Hepatocyte (in vitro differentiated cells): ENCODE data around the gene EGR4. TPM values are rescaled to one million over a fixed set of nuclear protein-coding genes. Genes with fewer than 3 reads are reported as not detected.
A peak's percentile ranks its signal among the peaks of the same experiment; 100 is the strongest.

Source experiments
- DNase-seq: peaks from one replicate; pipeline ENCODE4 v3.0.0-alpha.2; 2016; ENCODE audit warnings: low spot score
- H2AFZ ChIP-seq: fragments of 200-600 bp; sonication (generic); 2 replicates; pipeline ENCODE4 v1.6.0; 2016; ENCODE audit warnings: antibody characterized with exemption, mild to moderate bottlenecking
- H3K27ac ChIP-seq: fragments of 200-600 bp; sonication (generic); 2 replicates; pipeline ENCODE4 v1.5.1; 2016; ENCODE audit warnings: mild to moderate bottlenecking
- H3K27me3 ChIP-seq: fragments of 200-600 bp; sonication (generic); 2 replicates; pipeline ENCODE4 v1.6.1; 2016
- H3K36me3 ChIP-seq: fragments of 200-600 bp; sonication (generic); replicated peaks from 2 replicates; pipeline ENCODE4 v1.5.1; 2016; ENCODE audit warnings: low read depth; ENCODE audit not compliant: insufficient read depth
- H3K4me1 ChIP-seq: fragments of 200-600 bp; sonication (generic); 2 replicates; pipeline ENCODE4 v1.5.1; 2016; ENCODE audit warnings: mild to moderate bottlenecking, moderate library complexity; ENCODE audit not compliant: insufficient read depth
- H3K4me2 ChIP-seq: fragments of 200-600 bp; sonication (generic); 2 replicates; pipeline ENCODE4 v1.6.0; 2016
- H3K4me3 ChIP-seq: fragments of 200-600 bp; sonication (generic); 2 replicates; pipeline ENCODE4 v1.5.1; 2016; ENCODE audit warnings: mild to moderate bottlenecking
- H3K79me2 ChIP-seq: fragments of 200-600 bp; sonication (generic); 2 replicates; pipeline ENCODE4 v1.6.0; 2017; ENCODE audit warnings: mild to moderate bottlenecking
- H3K9me2 ChIP-seq: fragments of 200-600 bp; sonication (generic); replicated peaks from 2 replicates; pipeline ENCODE4 v1.6.0; 2017; ENCODE audit warnings: mild to moderate bottlenecking; ENCODE audit not compliant: insufficient read depth
- H3K9me3 ChIP-seq: fragments of 200-600 bp; sonication (generic); 2 replicates; pipeline ENCODE4 v1.5.1; 2016; ENCODE audit warnings: low read depth, mild to moderate bottlenecking
- H4K20me1 ChIP-seq: fragments of 200-600 bp; sonication (generic); 2 replicates; pipeline ENCODE4 v1.6.0; 2016; ENCODE audit warnings: mild to moderate bottlenecking; ENCODE audit not compliant: insufficient read depth, poor library complexity, severe bottlenecking
- EZH2 ChIP-seq: fragments of 200-600 bp; sonication (generic); IDR thresholded peaks from 2 replicates; pipeline ENCODE4 v1.6.1; 2016; ENCODE audit warnings: antibody characterized with exemption, mild to moderate bottlenecking, borderline replicate concordance
- EZH2phosphoT487 ChIP-seq: fragments of 200-600 bp; sonication (generic); IDR thresholded peaks from one replicate; pipeline ENCODE4 v1.6.1; 2018; ENCODE audit warnings: antibody characterized with exemption, mild to moderate bottlenecking, low read depth, moderate library complexity; ENCODE audit not compliant: unreplicated experiment, severe bottlenecking
- WGBS: methylation state at CpG from one replicate; pipeline ENCODE4 v1.1.6; 2016; ENCODE audit warnings: low lambda C conversion rate; ENCODE audit errors: missing lambda C conversion rate; 5-methylcytosine and 5-hydroxymethylcytosine counted together
- polyA plus RNA-seq: library from polyadenylated mRNA; unstranded; fragments of >200 nt; fragmentation: Nextera tagmentation; extraction: Ambion mirVana; gene quantifications from 2 replicates; pipeline ENCODE4 v1.2.1, GENCODE V29; 2016
- total RNA-seq: library from RNA; depleted of rRNA; stranded (reverse); fragments of >200 nt; gene quantifications from 2 replicates; pipeline ENCODE4 v1.2.3, GENCODE V29; 2014
- TF ChIP-seq, protein P1 (sequence below): fragments of 200-600 bp; sonication (generic); IDR thresholded peaks from 2 replicates; pipeline ENCODE4 v1.5.1; 2016; ENCODE audit warnings: antibody characterized with exemption, mild to moderate bottlenecking; ENCODE audit not compliant: poor library complexity

Gene EGR4
- total RNA-seq (0.23 TPM in 1 of 2 replicates, not detected in the other), polyA plus RNA-seq (0.78 and 1.9 TPM in 2 replicates)

DNA sequence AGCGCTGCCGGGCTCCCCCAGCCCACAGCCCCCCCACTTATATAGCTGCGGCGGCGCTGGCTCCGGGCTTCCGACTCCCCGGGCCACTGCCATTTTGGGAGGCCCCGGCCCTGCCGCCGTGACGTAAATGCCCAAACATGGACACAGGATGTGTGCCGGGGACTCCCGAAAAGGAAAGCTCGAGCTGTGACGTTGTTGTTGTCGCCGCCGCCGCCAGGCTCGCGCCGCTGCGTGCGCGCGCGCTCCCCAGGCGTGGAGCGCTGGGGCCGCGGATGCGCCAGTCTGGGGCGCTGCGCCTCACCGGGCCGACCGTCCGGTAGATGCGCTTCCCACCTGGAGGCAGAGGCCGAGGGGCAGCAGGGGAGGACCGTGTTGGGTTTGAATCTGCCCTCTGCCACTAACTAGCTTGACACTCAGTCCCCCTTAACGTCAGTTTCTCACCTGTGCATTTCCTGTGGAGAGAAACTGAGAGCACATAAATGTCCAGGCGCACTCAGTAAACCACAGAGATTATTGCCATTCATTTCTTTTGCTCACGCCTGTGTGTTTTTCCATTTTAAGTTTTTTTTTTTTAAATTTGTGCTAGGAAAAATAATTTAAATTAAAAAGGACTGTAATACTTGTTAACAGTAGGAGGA is at the start of gene EGR4:
EGR4 (minus strand) TSS at position 15 of the 638 bp plus-strand sequence. CDS start 231 bp downstream, outside the sequence.
- Histone ChIP-seq H3K4me3 (peak within 1 kb of the TSS; percentile 3), H4K20me1 (no peaks in the 10 kb centered on the region), H2AFZ (peak within 1 kb of the TSS; percentile 1), H3K9me2 (no peaks in the 10 kb centered on the region), H3K4me2 (peak within 1 kb of the TSS; percentile 92), H3K4me1 (no peaks in the 10 kb centered on the region), H3K27me3 (peaks cover 100% of the 10 kb centered on the region), H3K36me3 (no peaks in the 10 kb centered on the region), H3K79me2 (no peaks in the 10 kb centered on the region), H3K9me3 (no peaks in the 10 kb centered on the region), H3K27ac (no peak within 1 kb of the TSS)
- 2% methylated on average over 43 of the region's 45 CpGs for WGBS
- TF ChIP-seq EZH2 (peak; percentile 78), EZH2phosphoT487 (no peak)
- TF ChIP-seq, protein P1, sequence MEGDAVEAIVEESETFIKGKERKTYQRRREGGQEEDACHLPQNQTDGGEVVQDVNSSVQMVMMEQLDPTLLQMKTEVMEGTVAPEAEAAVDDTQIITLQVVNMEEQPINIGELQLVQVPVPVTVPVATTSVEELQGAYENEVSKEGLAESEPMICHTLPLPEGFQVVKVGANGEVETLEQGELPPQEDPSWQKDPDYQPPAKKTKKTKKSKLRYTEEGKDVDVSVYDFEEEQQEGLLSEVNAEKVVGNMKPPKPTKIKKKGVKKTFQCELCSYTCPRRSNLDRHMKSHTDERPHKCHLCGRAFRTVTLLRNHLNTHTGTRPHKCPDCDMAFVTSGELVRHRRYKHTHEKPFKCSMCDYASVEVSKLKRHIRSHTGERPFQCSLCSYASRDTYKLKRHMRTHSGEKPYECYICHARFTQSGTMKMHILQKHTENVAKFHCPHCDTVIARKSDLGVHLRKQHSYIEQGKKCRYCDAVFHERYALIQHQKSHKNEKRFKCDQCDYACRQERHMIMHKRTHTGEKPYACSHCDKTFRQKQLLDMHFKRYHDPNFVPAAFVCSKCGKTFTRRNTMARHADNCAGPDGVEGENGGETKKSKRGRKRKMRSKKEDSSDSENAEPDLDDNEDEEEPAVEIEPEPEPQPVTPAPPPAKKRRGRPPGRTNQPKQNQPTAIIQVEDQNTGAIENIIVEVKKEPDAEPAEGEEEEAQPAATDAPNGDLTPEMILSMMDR: no peak
- DNase-seq: peak; percentile 65

DNA sequence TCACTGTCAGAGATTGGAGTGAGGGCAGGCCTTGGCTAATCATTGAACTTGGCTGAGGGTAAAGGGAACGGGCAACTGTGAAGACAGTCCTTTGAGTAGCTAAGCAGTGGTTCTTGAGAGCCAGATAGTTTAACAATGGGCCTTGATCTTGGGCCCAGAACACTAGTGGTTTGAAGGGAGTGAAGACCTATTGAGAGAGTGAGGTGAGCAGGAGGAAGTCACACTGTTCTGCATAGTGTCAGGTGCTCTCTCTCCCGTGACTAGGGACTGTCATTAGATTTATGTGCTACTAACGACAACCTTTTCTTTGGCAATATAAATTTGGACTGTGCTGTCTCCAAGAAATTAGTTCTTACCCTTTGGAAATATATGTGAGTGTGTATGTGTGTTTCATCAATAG is 47.7 kb upstream of the EGR4 start:
- Histone ChIP-seq H3K79me2 (no peaks in the 10 kb centered on the region), H3K9me2 (no peaks in the 10 kb centered on the region), H3K4me1 (no peaks in the 10 kb centered on the region), H3K36me3 (no peaks in the 10 kb centered on the region), H3K27me3 (peaks cover 10% of the 10 kb centered on the region), H2AFZ (no peak overlapping the region), H3K4me2 (no peak overlapping the region), H3K4me3 (no peak overlapping the region), H3K9me3 (no peaks in the 10 kb centered on the region), H3K27ac (no peak overlapping the region), H4K20me1 (no peaks in the 10 kb centered on the region)
- DNase-seq: no peak
- WGBS: 71% methylated on average over 3 of the region's 3 CpGs
- TF ChIP-seq, protein P1: no peak
- TF ChIP-seq EZH2 (no peak), EZH2phosphoT487 (no peak)

DNA sequence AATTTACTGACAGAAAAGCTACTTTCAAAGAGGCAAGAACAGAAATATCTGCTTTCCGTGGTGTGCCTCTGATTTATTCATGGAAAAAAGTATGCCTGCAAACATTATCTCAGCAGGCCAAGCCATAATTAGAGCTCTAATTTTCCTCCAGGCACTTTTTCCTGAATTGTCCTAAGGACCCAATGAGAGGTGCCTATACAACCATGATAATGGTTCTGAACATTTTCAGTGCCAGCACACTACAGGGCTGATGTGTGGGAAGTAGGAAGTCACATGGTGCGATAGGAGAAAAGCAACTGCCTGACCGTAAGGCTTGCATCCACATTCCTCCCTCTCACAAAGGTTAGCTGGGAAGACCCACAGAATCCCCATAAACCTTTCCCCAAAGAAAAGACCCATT is 45.9 kb upstream of the EGR4 start:
- H3K4me1 ChIP-seq: no peaks in the 10 kb centered on the region
- no peak overlapping the region for H3K4me2 ChIP-seq
- H2AFZ ChIP-seq: no peak overlapping the region
- TF ChIP-seq EZH2 (no peak), EZH2phosphoT487 (no peak)
- TF ChIP-seq, protein P1: no peak
- DNase-seq: no peak
- H3K27ac ChIP-seq: no peak overlapping the region
- H3K79me2 ChIP-seq: no peaks in the 10 kb centered on the region
- 70% methylated on average over 3 of the region's 3 CpGs for WGBS
- H3K27me3 ChIP-seq: peaks cover 10% of the 10 kb centered on the region
- H4K20me1 ChIP-seq: no peaks in the 10 kb centered on the region
- no peaks in the 10 kb centered on the region for H3K9me3 ChIP-seq
- H3K9me2 ChIP-seq: no peaks in the 10 kb centered on the region
- H3K36me3 ChIP-seq: no peaks in the 10 kb centered on the region
- H3K4me3 ChIP-seq: no peak overlapping the region
